Adrenal gland (tissue), 5 donors: ENCODE results near the gene SMARCC1.

ENCODE experiments used
- POLR2A ChIP-seq, 2 donors: fragments of 450-650 bp; IDR thresholded peaks; one replicate each; pipeline ENCODE4 v1.6.1; 2017; ENCODE audit warnings: antibody characterized with exemption in 2 of 2, mild to moderate bottlenecking in 2 of 2, moderate library complexity in 1 of 2
- TF ChIP-seq, protein P1 (sequence below), 6 experiments: fragments of 450-650 bp in 4 of 6; fragments of 200-600 bp in 2 of 6; sonication (generic) in 1 of 6; IDR thresholded peaks; 1 replicate in 5 of 6; 2 replicates in 1 of 6; pipeline versions ENCODE4 v1.5.1 to v1.8.0; 2016 to 2021; ENCODE audit warnings: antibody characterized with exemption in 6 of 6, mild to moderate bottlenecking in 2 of 6, moderate library complexity in 1 of 6
- donor health status: DM: no; HTN: no; CAD: no.

DNA sequence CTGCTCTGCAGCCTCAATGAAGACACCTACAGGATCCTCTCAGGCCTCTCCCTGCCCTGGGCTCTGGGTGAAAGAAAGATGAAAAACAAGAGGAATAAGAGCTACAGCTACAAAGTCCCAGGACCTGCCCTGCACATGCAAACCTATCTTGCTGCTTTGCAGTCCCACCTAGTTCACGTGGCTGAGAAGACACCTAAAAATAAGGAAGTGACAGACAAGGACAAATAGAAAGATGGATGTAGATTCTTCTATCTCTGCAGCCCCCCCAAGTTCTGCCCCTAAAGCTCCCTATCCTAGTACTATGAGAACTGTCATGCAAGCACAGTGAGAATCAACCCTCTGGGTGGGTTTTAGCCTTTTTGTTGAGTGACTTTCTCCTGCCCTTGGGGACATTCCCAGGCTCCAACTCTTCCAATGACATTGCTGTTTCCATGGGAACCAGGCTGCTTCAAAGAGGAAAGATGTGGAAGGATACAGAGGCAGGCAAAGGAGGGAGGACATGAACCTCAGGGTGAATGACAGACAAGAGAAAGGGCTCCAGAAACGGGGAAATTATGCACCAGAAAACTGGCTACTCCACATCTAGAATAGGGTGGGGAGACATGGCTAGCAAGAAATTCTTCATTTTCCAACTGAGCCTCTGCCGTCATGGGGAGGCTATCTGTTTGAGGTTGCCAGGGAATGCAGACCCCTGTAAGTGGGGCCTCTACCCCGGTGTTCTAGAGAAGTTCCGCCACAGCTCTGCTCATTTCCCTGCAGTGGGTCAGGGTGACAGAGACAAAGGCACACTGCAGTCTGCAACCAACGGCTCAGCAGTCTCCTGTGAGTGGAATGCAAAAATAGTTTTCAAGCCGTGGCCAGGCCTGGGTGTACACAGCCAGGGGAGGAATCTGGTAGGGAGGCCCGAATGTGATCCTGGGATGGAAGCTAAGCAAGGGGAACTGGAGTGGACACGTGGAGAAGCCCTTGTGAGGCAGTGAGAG, 208.2 kb downstream of the SMARCC1 start:
- TF ChIP-seq POLR2A (IDR thresholded peaks at IDR 0.05) = no peak
- TF ChIP-seq, protein P1, sequence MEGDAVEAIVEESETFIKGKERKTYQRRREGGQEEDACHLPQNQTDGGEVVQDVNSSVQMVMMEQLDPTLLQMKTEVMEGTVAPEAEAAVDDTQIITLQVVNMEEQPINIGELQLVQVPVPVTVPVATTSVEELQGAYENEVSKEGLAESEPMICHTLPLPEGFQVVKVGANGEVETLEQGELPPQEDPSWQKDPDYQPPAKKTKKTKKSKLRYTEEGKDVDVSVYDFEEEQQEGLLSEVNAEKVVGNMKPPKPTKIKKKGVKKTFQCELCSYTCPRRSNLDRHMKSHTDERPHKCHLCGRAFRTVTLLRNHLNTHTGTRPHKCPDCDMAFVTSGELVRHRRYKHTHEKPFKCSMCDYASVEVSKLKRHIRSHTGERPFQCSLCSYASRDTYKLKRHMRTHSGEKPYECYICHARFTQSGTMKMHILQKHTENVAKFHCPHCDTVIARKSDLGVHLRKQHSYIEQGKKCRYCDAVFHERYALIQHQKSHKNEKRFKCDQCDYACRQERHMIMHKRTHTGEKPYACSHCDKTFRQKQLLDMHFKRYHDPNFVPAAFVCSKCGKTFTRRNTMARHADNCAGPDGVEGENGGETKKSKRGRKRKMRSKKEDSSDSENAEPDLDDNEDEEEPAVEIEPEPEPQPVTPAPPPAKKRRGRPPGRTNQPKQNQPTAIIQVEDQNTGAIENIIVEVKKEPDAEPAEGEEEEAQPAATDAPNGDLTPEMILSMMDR (IDR thresholded peaks at IDR 0.05) = no peak
